Smooth muscle cell (in vitro differentiated cells): ENCODE data around the gene TRAF1. TPM values are rescaled to one million over a fixed set of nuclear protein-coding genes. Genes with fewer than 3 reads are reported as not detected.
A peak's percentile ranks its signal among the peaks of the same experiment; 100 is the strongest.

Source experiments
- DNase-seq: peaks from one replicate; lab custom pipeline; 2025; ENCODE audit not compliant: unreplicated experiment; lab: John Stamatoyannopoulos, UW
- H2AFZ ChIP-seq: fragments of 200-600 bp; sonication (generic); 2 replicates; pipeline ENCODE4 v1.6.0; 2016; ENCODE audit warnings: antibody characterized with exemption, low read depth, mild to moderate bottlenecking
- H3F3A ChIP-seq: fragments of 200-600 bp; sonication (generic); 2 replicates; pipeline ENCODE4 v1.6.0; 2017; ENCODE audit warnings: antibody characterized with exemption, low read depth
- H3K27ac ChIP-seq: fragments of 200-600 bp; sonication (generic); 2 replicates; pipeline ENCODE4 v1.5.1; 2016; ENCODE audit warnings: low read depth, mild to moderate bottlenecking
- H3K27me3 ChIP-seq: fragments of 200-600 bp; sonication (generic); 2 replicates; pipeline ENCODE4 v1.6.1; 2016; ENCODE audit warnings: low read depth, mild to moderate bottlenecking
- H3K36me3 ChIP-seq: fragments of 200-600 bp; sonication (generic); 2 replicates; pipeline ENCODE4 v1.5.1; 2016; ENCODE audit warnings: low read depth
- H3K4me1 ChIP-seq: fragments of 200-600 bp; sonication (generic); 2 replicates; pipeline ENCODE4 v1.5.1; 2016; ENCODE audit warnings: low read depth
- H3K4me2 ChIP-seq: fragments of 200-600 bp; sonication (generic); 2 replicates; pipeline ENCODE4 v1.6.0; 2016; ENCODE audit warnings: mild to moderate bottlenecking
- H3K4me3 ChIP-seq: fragments of 200-600 bp; sonication (generic); 2 replicates; pipeline ENCODE4 v1.5.1; 2016; ENCODE audit warnings: mild to moderate bottlenecking
- H3K79me2 ChIP-seq: fragments of 200-600 bp; sonication (generic); 2 replicates; pipeline ENCODE4 v1.6.0; 2016; ENCODE audit warnings: low read depth, mild to moderate bottlenecking
- H3K9ac ChIP-seq: fragments of 200-600 bp; sonication (generic); 2 replicates; pipeline ENCODE4 v1.6.0; 2016; ENCODE audit warnings: low read depth
- H3K9me3 ChIP-seq: fragments of 200-600 bp; sonication (generic); replicated peaks from 2 replicates; pipeline ENCODE4 v1.5.1; 2016; ENCODE audit warnings: low read depth
- H4K20me1 ChIP-seq: fragments of 200-600 bp; sonication (generic); 2 replicates; pipeline ENCODE4 v1.6.0; 2016; ENCODE audit warnings: low read depth
- CTCF ChIP-seq: fragments of 200-600 bp; sonication (generic); IDR thresholded peaks from 2 replicates; pipeline ENCODE4 v1.5.1; 2017; ENCODE audit warnings: borderline replicate concordance, mild to moderate bottlenecking, antibody characterized with exemption; ENCODE audit not compliant: insufficient read depth, poor library complexity, severe bottlenecking
- WGBS: methylation state at CpG from one replicate; pipeline ENCODE4 v1.1.7; 2016; ENCODE audit warnings: low lambda C conversion rate; 5-methylcytosine and 5-hydroxymethylcytosine counted together
- polyA plus RNA-seq: library from polyadenylated mRNA; unstranded; fragments of >200 nt; fragmentation: Nextera tagmentation; extraction: Ambion mirVana; gene quantifications from 2 replicates; pipeline ENCODE4 v1.2.1, GENCODE V29; 2016
- total RNA-seq: library from RNA; depleted of rRNA; stranded (reverse); fragments of >200 nt; gene quantifications from 2 replicates; pipeline ENCODE4 v1.2.3, GENCODE V29; 2014

TRAF1 gene
- total and polyA plus RNA-seq, 2 experiments from 2014 or later, result 2.9 to 5.4 TPM

- Histone ChIP-seq H4K20me1 (no peaks in the 10 kb centered on the region), H3K4me3 (no peak overlapping the region), H2AFZ (no peak overlapping the region), H3K27me3 (no peaks in the 10 kb centered on the region), H3K36me3 (no peaks in the 10 kb centered on the region), H3K27ac (no peak overlapping the region), H3K9me3 (no peaks in the 10 kb centered on the region), H3K9ac (no peak overlapping the region), H3K4me1 (peaks cover 13% of the 10 kb centered on the region), H3K79me2 (no peaks in the 10 kb centered on the region), H3F3A (peaks cover 14% of the 10 kb centered on the region), H3K4me2 (no peak overlapping the region)
- WGBS, result 36% methylated on average over 3 of the region's 3 CpGs
- no peak for DNase-seq
- peak; percentile 16 for TF ChIP-seq CTCF
These were observed 10.0 kb downstream of the TRAF1 start for GRCh38 chr9:120916588-120916987.

- Histone ChIP-seq H3K27me3 (no peaks in the 10 kb centered on the region), H3K27ac (no peak overlapping the region)
These were observed 10.6 kb downstream of the TRAF1 start for GRCh38 chr9:120915854-120916470.

GRCh38 chr9:120914953-120915352 lies 11.6 kb downstream of the TRAF1 start:
- Histone ChIP-seq H3K27me3 (no peaks in the 10 kb centered on the region), H3K4me3 (no peak overlapping the region), H3K9me3 (no peaks in the 10 kb centered on the region), H2AFZ (no peak overlapping the region), H3F3A (peaks cover 4% of the 10 kb centered on the region), H3K4me2 (no peak overlapping the region), H3K27ac (no peak overlapping the region), H3K79me2 (no peaks in the 10 kb centered on the region), H4K20me1 (no peaks in the 10 kb centered on the region), H3K36me3 (no peaks in the 10 kb centered on the region), H3K9ac (no peak overlapping the region), H3K4me1 (peaks cover 10% of the 10 kb centered on the region)
- no peak for TF ChIP-seq CTCF
- no peak for DNase-seq
- 81% methylated on average over 6 of the region's 6 CpGs for WGBS

More at GRCh38 chr9:120915854-120916470, 10.6 kb downstream of the TRAF1 start:
- no peak overlapping the region for H3K4me2 ChIP-seq
- no peak overlapping the region for H3K9ac ChIP-seq
- no peak overlapping the region for H2AFZ ChIP-seq
- no peaks in the 10 kb centered on the region for H3K36me3 ChIP-seq
- H4K20me1 ChIP-seq, result no peaks in the 10 kb centered on the region
- H3K79me2 ChIP-seq, result no peaks in the 10 kb centered on the region
- peaks cover 13% of the 10 kb centered on the region for H3K4me1 ChIP-seq
- H3F3A ChIP-seq, result peaks cover 11% of the 10 kb centered on the region
- H3K4me3 ChIP-seq, result no peak overlapping the region
- 75% methylated on average over 5 of the region's 5 CpGs for WGBS
- no peak for DNase-seq
- TF ChIP-seq CTCF, result no peak
- no peaks in the 10 kb centered on the region for H3K9me3 ChIP-seq

GRCh38 chr9:120914396-120914795 lies 12.2 kb downstream of the TRAF1 start:
- WGBS, result 100% methylated on average over 3 of the region's 3 CpGs
- TF ChIP-seq CTCF, result no peak
- Histone ChIP-seq H4K20me1 (no peaks in the 10 kb centered on the region), H3K4me3 (no peak overlapping the region), H3K36me3 (no peaks in the 10 kb centered on the region), H3K79me2 (no peaks in the 10 kb centered on the region), H3K4me2 (no peak overlapping the region), H3K27me3 (no peaks in the 10 kb centered on the region), H3F3A (no peaks in the 10 kb centered on the region), H3K9me3 (no peaks in the 10 kb centered on the region), H3K27ac (no peak overlapping the region), H3K9ac (no peak overlapping the region), H3K4me1 (peaks cover 4% of the 10 kb centered on the region), H2AFZ (no peak overlapping the region)
- no peak for DNase-seq
